NCI-H146 treated with DMSO at 0.1 percent for 48 hours (cell line): ENCODE data around the gene PKD1L1.
"Not testable (repeated sequence)": the region's sequence is repeated elsewhere in the genome, so short reads cannot be mapped to it uniquely, and the experiment has no call there.

Experiments used
- DNase-seq: peaks from one replicate; lab custom pipeline; 2025; ENCODE audit not compliant: unreplicated experiment; lab: John Stamatoyannopoulos, UW

PKD1L1 gene

GRCh38 chr7:47948141-47948790 lies at the start of gene PKD1L1:
Gene PKD1L1 (minus strand): TSS chr7:47948466. CDS start chr7:47948440, 26 bp downstream.
- no peak for DNase-seq

- no peak for DNase-seq
Observed at GRCh38 chr7:47992446-47992845, 44.2 kb upstream of the PKD1L1 start.

- peak; percentile 49 for DNase-seq
Observed at GRCh38 chr7:47991741-47992311, 43.6 kb upstream of the PKD1L1 start.

GRCh38 chr7:47991270-47991669 lies 43.0 kb upstream of the PKD1L1 start:
- no peak for DNase-seq

GRCh38 chr7:47990592-47990991 lies 42.3 kb upstream of the PKD1L1 start:
- DNase-seq, result no peak

- not testable (repeated sequence) for DNase-seq
Observed at GRCh38 chr7:47989607-47990400, 41.5 kb upstream of the PKD1L1 start.

GRCh38 chr7:47988496-47989386 lies 40.5 kb upstream of the PKD1L1 start:
- DNase-seq, result no peak

GRCh38 chr7:47982610-47983009 lies 34.3 kb upstream of the PKD1L1 start:
- DNase-seq, result no peak

GRCh38 chr7:47980648-47981047 lies 32.4 kb upstream of the PKD1L1 start:
- DNase-seq, result not testable (repeated sequence)

GRCh38 chr7:47979832-47980181 lies 31.5 kb upstream of the PKD1L1 start:
- DNase-seq, result no peak

- peak; percentile 85 for DNase-seq
Observed at GRCh38 chr7:47979145-47979831, 31.0 kb upstream of the PKD1L1 start, which contains the start of gene HUS1. Gene HUS1 (minus strand): TSS chr7:47979615. CDS start chr7:47979519, 96 bp downstream.

- DNase-seq, result no peak
Observed at GRCh38 chr7:47978790-47979144, 30.5 kb upstream of the PKD1L1 start.

GRCh38 chr7:47973739-47974138 lies 25.5 kb upstream of the PKD1L1 start:
- DNase-seq, result no peak

GRCh38 chr7:47970761-47971160 lies 22.5 kb upstream of the PKD1L1 start:
- DNase-seq, result no peak

- peak; percentile 51 for DNase-seq
Observed at GRCh38 chr7:47968847-47969774, 20.8 kb upstream of the PKD1L1 start.

- DNase-seq, result no peak
Observed at GRCh38 chr7:47967708-47968107, 19.4 kb upstream of the PKD1L1 start.

- no peak for DNase-seq
Observed at GRCh38 chr7:47967123-47967522, 18.9 kb upstream of the PKD1L1 start.

GRCh38 chr7:47965456-47965855 lies 17.2 kb upstream of the PKD1L1 start:
- DNase-seq, result no peak

GRCh38 chr7:47962262-47962661 lies 14.0 kb upstream of the PKD1L1 start:
- DNase-seq, result no peak

- DNase-seq, result no peak
Observed at GRCh38 chr7:47957156-47957555, 8.9 kb upstream of the PKD1L1 start.
